H9 (cell line): ENCODE measurements around the gene LRRC15. TPM values are rescaled to one million over a fixed set of nuclear protein-coding genes. Genes with fewer than 3 reads are reported as not detected.

Experiments
- DNase-seq: peaks from one replicate; pipeline ENCODE4 v3.0.0-alpha.2; 2017
- H2AFZ ChIP-seq: one replicate; pipeline ENCODE4 v1.6.1; 2013; ENCODE audit warnings: mild to moderate bottlenecking, low read length, control low read depth, moderate library complexity
- H2AK5ac ChIP-seq: 2 replicates; pipeline ENCODE4 v1.6.1; 2013; ENCODE audit warnings: low read length, control low read depth, mixed read lengths; ENCODE audit not compliant: insufficient read length
- H2BK120ac ChIP-seq: one replicate; pipeline ENCODE4 v1.6.1; 2013; ENCODE audit warnings: low read depth, mild to moderate bottlenecking, low read length, control low read depth, inconsistent platforms; ENCODE audit not compliant: poor library complexity, severe bottlenecking
- H2BK12ac ChIP-seq: 2 replicates; pipeline ENCODE4 v1.6.1; 2013; ENCODE audit warnings: low read length, control low read depth, mixed read lengths, low read depth; ENCODE audit not compliant: insufficient read length
- H2BK15ac ChIP-seq: 2 replicates; pipeline ENCODE4 v1.6.1; 2013; ENCODE audit warnings: low read depth, low read length, control low read depth
- H2BK20ac ChIP-seq: one replicate; pipeline ENCODE4 v1.6.1; 2013; ENCODE audit warnings: low read depth, mild to moderate bottlenecking, low read length, control low read depth, inconsistent platforms; ENCODE audit not compliant: poor library complexity, severe bottlenecking
- H2BK5ac ChIP-seq: 2 replicates; pipeline ENCODE4 v1.6.1; 2013; ENCODE audit warnings: low read length, control low read depth, mixed read lengths; ENCODE audit not compliant: insufficient read length
- H3K14ac ChIP-seq: 2 replicates; pipeline ENCODE4 v1.6.1; 2013; ENCODE audit warnings: low read length, control low read depth; ENCODE audit not compliant: insufficient read depth
- H3K18ac ChIP-seq: 2 replicates; pipeline ENCODE4 v1.6.1; 2013; ENCODE audit warnings: low read depth, mild to moderate bottlenecking, mixed read lengths, low read length, control low read depth; ENCODE audit not compliant: insufficient read length
- H3K23ac ChIP-seq: 2 replicates; pipeline ENCODE4 v1.6.1; 2013; ENCODE audit warnings: low read length, control low read depth, mixed read lengths, low read depth; ENCODE audit not compliant: insufficient read length
- H3K23me2 ChIP-seq: 2 replicates; pipeline ENCODE4 v1.6.1; 2013; ENCODE audit warnings: low read depth, mild to moderate bottlenecking, mixed read lengths, low read length, control low read depth; ENCODE audit not compliant: insufficient read length, poor library complexity, severe bottlenecking
- H3K27ac ChIP-seq: 2 replicates; pipeline ENCODE4 v1.5.1; 2013; ENCODE audit warnings: low read length, control low read depth, mixed read lengths, low read depth; ENCODE audit not compliant: insufficient read length
- H3K27me3 ChIP-seq: 2 replicates; pipeline ENCODE4 v1.6.1; 2013; ENCODE audit warnings: low read length, control low read depth, inconsistent platforms; ENCODE audit not compliant: insufficient read depth
- H3K4ac ChIP-seq: 2 replicates; pipeline ENCODE4 v1.6.1; 2013; ENCODE audit warnings: low read depth, mild to moderate bottlenecking, control low read depth, inconsistent platforms, low read length, moderate library complexity
- H3K4me1 ChIP-seq: 2 replicates; pipeline ENCODE4 v1.6.1; 2013; ENCODE audit warnings: low read length, control low read depth, inconsistent platforms; ENCODE audit not compliant: insufficient read depth
- H3K4me2 ChIP-seq: 2 replicates; pipeline ENCODE4 v1.6.1; 2013; ENCODE audit warnings: low read length, control low read depth, mixed read lengths; ENCODE audit not compliant: insufficient read length, insufficient read depth
- H3K56ac ChIP-seq: 2 replicates; pipeline ENCODE4 v1.6.1; 2013; ENCODE audit warnings: low read depth, mild to moderate bottlenecking, mixed read lengths, low read length, control low read depth; ENCODE audit not compliant: insufficient read length
- H3K79me1 ChIP-seq: 2 replicates; pipeline ENCODE4 v1.6.1; 2013; ENCODE audit warnings: low read depth, mild to moderate bottlenecking, moderate library complexity, low read length, control low read depth, inconsistent platforms; ENCODE audit not compliant: insufficient read depth, poor library complexity, severe bottlenecking
- H3K79me2 ChIP-seq: 2 replicates; pipeline ENCODE4 v1.6.1; 2013; ENCODE audit warnings: low read length, control low read depth, inconsistent platforms; ENCODE audit not compliant: insufficient read depth
- H3K9ac ChIP-seq: 2 replicates; pipeline ENCODE4 v1.6.1; 2013; ENCODE audit warnings: low read length, control low read depth, mixed read lengths; ENCODE audit not compliant: insufficient read length; ENCODE audit errors: extremely low read depth
- H3K9me3 ChIP-seq: one replicate; pipeline ENCODE4 v1.6.1; 2013; ENCODE audit warnings: low read depth, low read length, inconsistent platforms; ENCODE audit not compliant: control insufficient read depth
- H3T11ph ChIP-seq: one replicate; pipeline ENCODE4 v1.6.1; 2013; ENCODE audit warnings: mild to moderate bottlenecking, low read length, control low read depth, inconsistent platforms
- H4K20me1 ChIP-seq: one replicate; pipeline ENCODE4 v1.6.1; 2013; ENCODE audit not compliant: control insufficient read depth, insufficient read length, insufficient read depth
- H4K5ac ChIP-seq: 2 replicates; pipeline ENCODE4 v1.6.1; 2013; ENCODE audit warnings: low read depth, mild to moderate bottlenecking, mixed read lengths, low read length, control low read depth; ENCODE audit not compliant: insufficient read length
- H4K8ac ChIP-seq: replicated peaks from 2 replicates; pipeline ENCODE4 v1.6.1; 2013; ENCODE audit warnings: low read length, control low read depth, mixed read lengths, low read depth; ENCODE audit not compliant: insufficient read length
- H4K91ac ChIP-seq: 2 replicates; pipeline ENCODE4 v1.6.1; 2013; ENCODE audit warnings: low read depth, mild to moderate bottlenecking, moderate library complexity, mixed read lengths, low read length, control low read depth; ENCODE audit not compliant: insufficient read length
- H3K27ac Mint-ChIP-seq, 3 experiments: 2 replicates in 2 of 3; 3 replicates in 1 of 3; pipeline ENCODE4 v1.8.0; 2020 to 2021; ENCODE audit warnings: mixed read lengths in 3 of 3, mild to moderate bottlenecking in 1 of 3, moderate library complexity in 1 of 3
- H3K27me3 Mint-ChIP-seq: 2 replicates; pipeline ENCODE4 v1.8.0; 2021; ENCODE audit warnings: low read depth, mild to moderate bottlenecking, moderate library complexity, mixed read lengths
- H3K36me3 Mint-ChIP-seq, 3 experiments: 2 replicates in 2 of 3; 3 replicates in 1 of 3; pipeline ENCODE4 v1.8.0; 2020 to 2021; ENCODE audit warnings: low read depth in 3 of 3, mixed read lengths in 3 of 3; ENCODE audit not compliant: insufficient read depth in 1 of 3
- H3K4me1 Mint-ChIP-seq, 2 experiments: 2 replicates each; pipeline ENCODE4 v1.8.0; 2020; ENCODE audit warnings: mixed read lengths in 2 of 2
- H3K4me3 Mint-ChIP-seq, 2 experiments: 2 replicates in 1 of 2; 3 replicates in 1 of 2; pipeline ENCODE4 v1.8.0; 2020 to 2021; ENCODE audit warnings: mild to moderate bottlenecking in 2 of 2, mixed read lengths in 2 of 2, moderate library complexity in 1 of 2
- H3K9me3 Mint-ChIP-seq, 2 experiments: 2 replicates in 1 of 2; 3 replicates in 1 of 2; pipeline ENCODE4 v1.8.0; 2020; ENCODE audit warnings: mild to moderate bottlenecking in 2 of 2, mixed read lengths in 2 of 2, moderate library complexity in 1 of 2
- CTCF ChIP-seq: fragments of 200-600 bp; sonication (generic); conservative IDR thresholded peaks from 3 replicates; pipeline ENCODE4 v1.8.0; 2021; ENCODE audit warnings: antibody characterized with exemption, mild to moderate bottlenecking
- WGBS: extraction: QIAGEN DNeasy Blood & Tissue Kit; methylation state at CpG from one replicate; pipeline ENCODE4 v1.1.7; 2013; ENCODE audit warnings: missing lambda C conversion rate, low lambda C conversion rate, mixed read lengths; ENCODE audit not compliant: insufficient read length; ENCODE audit errors: extremely low coverage; 5-methylcytosine and 5-hydroxymethylcytosine counted together
- total RNA-seq: library from RNA; stranded (reverse); gene quantifications from 2 replicates; pipeline ENCODE4 v1.2.1, GENCODE V29; 2021

The LRRC15 gene
- total RNA-seq, 1 experiment from 2014 or later = 0.07 TPM

- Mint-ChIP-seq H3K27me3 (peaks cover 51% of the 10 kb centered on the region), H3K27ac (no peak overlapping the region), H3K4me1 (peaks cover 64 to 72% of the 10 kb centered on the region in 2 experiments), H3K4me3 (no peak overlapping the region), H3K9me3 (no peaks in the 10 kb centered on the region), H3K36me3 (no peaks in the 10 kb centered on the region)
- Histone ChIP-seq H4K91ac (no peak overlapping the region), H2AFZ (no peak overlapping the region), H3K56ac (no peak overlapping the region), H3K4ac (no peak overlapping the region), H2BK5ac (no peak overlapping the region), H2BK120ac (no peak overlapping the region), H3K23me2 (no peaks in the 10 kb centered on the region), H3T11ph (no peak overlapping the region), H2AK5ac (no peak overlapping the region), H4K20me1 (no peaks in the 10 kb centered on the region), H3K23ac (no peak overlapping the region), H2BK15ac (no peak overlapping the region), H3K4me2 (no peak overlapping the region), H3K79me1 (no peaks in the 10 kb centered on the region), H3K18ac (no peak overlapping the region), H3K9me3 (no peaks in the 10 kb centered on the region), H3K9ac (no peak overlapping the region), H2BK20ac (no peak overlapping the region), H3K79me2 (no peaks in the 10 kb centered on the region), H3K27me3 (no peaks in the 10 kb centered on the region), H3K4me1 (no peaks in the 10 kb centered on the region; the same call in none of the 2 replicates), H4K5ac (no peak overlapping the region), H3K27ac (no peak overlapping the region), H3K14ac (no peak overlapping the region), H2BK12ac (no peak overlapping the region), H4K8ac (no peak overlapping the region)
- DNase-seq = no peak
- TF ChIP-seq CTCF = no peak
- no CpG with 5 or more reads among the region's 11 CpGs for WGBS
Observed at GRCh38 chr3:194310060-194310835, 59.3 kb downstream of the LRRC15 start.
